GM03348 (cell line): ENCODE data around the gene NUDT1.

Experiments used
- DNase-seq: peaks from one replicate; pipeline ENCODE4 v3.0.0; 2012; ENCODE audit warnings: low spot score

The NUDT1 gene

DNA sequence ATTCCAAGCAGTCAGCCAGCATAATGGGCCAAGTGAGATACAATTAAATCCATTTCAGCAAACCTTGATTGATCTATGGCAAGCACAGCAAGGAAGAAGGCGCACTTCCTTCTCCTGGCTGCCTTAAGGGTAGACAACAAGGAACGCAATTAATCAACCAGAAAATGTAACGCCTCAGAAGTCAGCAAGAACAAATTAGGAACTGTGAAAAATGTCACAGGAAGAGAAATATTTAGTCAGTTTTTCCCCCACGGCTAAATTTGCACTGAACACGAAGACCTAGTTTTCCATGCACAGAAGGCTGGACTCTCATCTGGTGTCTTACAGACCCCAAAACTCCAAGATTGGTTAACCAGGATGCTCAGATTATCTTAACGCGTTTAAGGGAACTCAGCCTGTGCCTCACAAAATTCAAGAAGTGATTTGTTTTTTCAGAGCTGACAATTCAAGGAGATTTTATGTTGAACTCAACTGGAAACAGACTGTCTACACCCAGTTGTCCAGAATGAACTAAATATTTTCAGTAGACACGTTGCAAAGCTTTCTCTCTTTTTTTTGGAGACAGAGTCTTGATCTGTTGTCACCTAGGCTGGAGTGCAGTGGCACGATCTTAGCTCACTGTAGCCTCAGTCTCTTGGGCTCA lies 58.0 kb downstream of the NUDT1 start:
- peak; percentile 13 for DNase-seq
